ENCODE data around the gene TGFBR3.

Gene TGFBR3

GRCh38 chr1:91701472-91701869 lies 184.5 kb downstream of the TGFBR3 start:
- no peak for DNase-seq

GRCh38 chr1:91700771-91701471 lies 185.0 kb downstream of the TGFBR3 start:
- no peak for DNase-seq

GRCh38 chr1:91700332-91700731 lies 185.6 kb downstream of the TGFBR3 start:
- no peak for DNase-seq

GRCh38 chr1:91699339-91699974 lies 186.5 kb downstream of the TGFBR3 start:
- no peak for DNase-seq

- DNase-seq, result no peak
Observed at GRCh38 chr1:91697861-91698260, 188.1 kb downstream of the TGFBR3 start.

GRCh38 chr1:91697416-91697815 lies 188.5 kb downstream of the TGFBR3 start:
- DNase-seq, result no peak

GRCh38 chr1:91696321-91696720 lies 189.6 kb downstream of the TGFBR3 start:
- DNase-seq, result no peak

- DNase-seq, result no peak
Observed at GRCh38 chr1:91693557-91693956, 192.4 kb downstream of the TGFBR3 start.

GRCh38 chr1:91691525-91691924 lies 194.4 kb downstream of the TGFBR3 start:
- no peak for DNase-seq

- no peak for DNase-seq
Observed at GRCh38 chr1:91689641-91690481, 196.1 kb downstream of the TGFBR3 start.

- DNase-seq, result no peak
Observed at GRCh38 chr1:91687452-91687851, 198.5 kb downstream of the TGFBR3 start.

- DNase-seq, result no peak
Observed at GRCh38 chr1:91685994-91686393, 200.0 kb downstream of the TGFBR3 start.

- DNase-seq, result no peak
Observed at GRCh38 chr1:91684481-91685196, 201.3 kb downstream of the TGFBR3 start.

- DNase-seq, result no peak
Observed at GRCh38 chr1:91683598-91683951, 202.4 kb downstream of the TGFBR3 start.

GRCh38 chr1:91682882-91683597 lies 202.9 kb downstream of the TGFBR3 start:
- no peak for DNase-seq

- DNase-seq, result no peak
Observed at GRCh38 chr1:91680556-91681155, 205.3 kb downstream of the TGFBR3 start.

- DNase-seq, result no peak
Observed at GRCh38 chr1:91679446-91679845, 206.5 kb downstream of the TGFBR3 start.

- no peak for DNase-seq
Observed at GRCh38 chr1:91676030-91676429, 209.9 kb downstream of the TGFBR3 start.

GRCh38 chr1:91674107-91674506 lies 211.8 kb downstream of the TGFBR3 start:
- DNase-seq, result no peak

- DNase-seq, result no peak
Observed at GRCh38 chr1:91673613-91674012, 212.3 kb downstream of the TGFBR3 start.

- DNase-seq, result no peak
Observed at GRCh38 chr1:91672601-91673161, 213.3 kb downstream of the TGFBR3 start.

- DNase-seq, result no peak
Observed at GRCh38 chr1:91670781-91671180, 215.2 kb downstream of the TGFBR3 start.
